Brain pericyte (primary cell): ENCODE results near the gene TTF2.
"Not testable (repeated sequence)": the region's sequence is repeated elsewhere in the genome, so short reads cannot be mapped to it uniquely, and the experiment has no call there.

Source experiments
- DNase-seq: peaks from one replicate; pipeline ENCODE4 v3.0.0-alpha.2; 2012; ENCODE audit warnings: low read depth, low spot score

TTF2 gene

DNA sequence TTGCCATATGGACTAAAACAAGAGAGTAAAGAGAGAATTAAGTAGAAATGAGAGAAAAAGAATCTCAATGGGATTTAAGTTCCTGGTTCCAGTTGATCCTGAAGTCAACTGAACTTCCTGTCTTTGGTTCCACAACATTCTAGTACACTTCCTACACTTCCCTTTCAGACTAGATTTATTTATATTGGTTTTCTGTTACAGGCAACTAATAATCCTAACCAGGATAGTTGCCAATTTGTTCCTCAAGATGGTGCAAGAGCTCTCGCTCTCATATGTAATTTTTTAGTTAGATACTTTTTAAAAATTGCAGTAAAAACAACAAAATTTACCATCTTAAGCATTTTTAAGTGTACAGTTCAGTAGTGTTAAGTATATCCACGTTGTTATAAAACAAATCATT is 90.2 kb downstream of the TTF2 start:
- DNase-seq, result no peak

DNA sequence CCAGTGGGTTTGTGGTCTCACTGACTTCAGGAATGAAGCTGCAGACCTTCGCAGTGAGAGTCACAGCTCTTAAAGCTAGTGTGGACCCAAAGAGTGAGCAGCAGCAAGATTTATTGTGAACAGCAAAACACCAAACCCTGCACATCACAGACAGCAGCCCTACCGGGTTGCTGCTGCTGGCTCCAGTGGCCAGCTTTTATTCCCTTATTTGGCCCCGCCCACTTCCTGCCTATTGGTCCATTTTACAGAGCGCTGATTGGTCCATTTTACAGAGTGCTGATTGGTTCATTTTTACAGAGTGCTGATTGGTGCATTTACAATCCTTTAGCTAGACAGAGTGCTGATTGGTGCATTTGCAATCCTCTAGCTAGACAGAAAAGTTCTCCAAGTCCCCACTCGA is 91.2 kb downstream of the TTF2 start:
- DNase-seq, result not testable (repeated sequence)
